Fibroblast of mammary gland (primary cell): Measurements from ENCODE around the gene ROMO1.

ENCODE experiments used
- DNase-seq: peaks from one replicate; pipeline ENCODE4 v3.0.0-alpha.2; 2010; ENCODE audit warnings: low read depth
- H3K4me3 ChIP-seq: 2 replicates; pipeline ENCODE4 v1.5.1; 2011; ENCODE audit warnings: low read depth, mild to moderate bottlenecking, low read length, moderate library complexity; ENCODE audit not compliant: control insufficient read depth
- CTCF ChIP-seq: conservative IDR thresholded peaks from 2 replicates; pipeline ENCODE4 v1.5.1; 2011; ENCODE audit warnings: low read depth, low read length, inconsistent platforms; ENCODE audit not compliant: control insufficient read depth, insufficient read depth

ROMO1 gene

GRCh38 chr20:35737865-35738333 is 38.7 kb downstream of the ROMO1 start:
- no peak overlapping the region for H3K4me3 ChIP-seq
- TF ChIP-seq CTCF, result no peak
- no peak for DNase-seq

GRCh38 chr20:35738410-35739179 is 39.4 kb downstream of the ROMO1 start:
- TF ChIP-seq CTCF, result no peak
- DNase-seq, result no peak
- H3K4me3 ChIP-seq, result peak overlapping the region; percentile 96

- peak overlapping the region; percentile 96 for H3K4me3 ChIP-seq
- DNase-seq, result peak; percentile 62
- peak; percentile 34 for TF ChIP-seq CTCF
Observed at GRCh38 chr20:35739294-35740163, 40.3 kb downstream of the ROMO1 start.

- peak; percentile 100 for DNase-seq
- TF ChIP-seq CTCF, result peak; percentile 36
- H3K4me3 ChIP-seq, result peak within 1 kb of the TSS; percentile 96
Observed at GRCh38 chr20:35741892-35742740, 42.9 kb downstream of the ROMO1 start, which contains the start of gene RBM39. RBM39 (minus strand) TSS chr20:35742260; CDS start chr20:35740874, 1,386 bp downstream.

- peak overlapping the region; percentile 49 for H3K4me3 ChIP-seq
- peak; percentile 32 for DNase-seq
- TF ChIP-seq CTCF, result no peak
Observed at GRCh38 chr20:35742741-35743523, 43.7 kb downstream of the ROMO1 start.
